Fibroblast of villous mesenchyme (primary cell): ENCODE data around the gene METTL16. TPM values are rescaled to one million over a fixed set of nuclear protein-coding genes. Genes with fewer than 3 reads are reported as not detected.
"Not testable (repeated sequence)": the region's sequence is repeated elsewhere in the genome, so short reads cannot be mapped to it uniquely, and the experiment has no call there.

ENCODE experiments used
- DNase-seq: peaks from one replicate; pipeline ENCODE4 v3.0.0-alpha.2; 2010; ENCODE audit warnings: low read depth
- H3K4me3 ChIP-seq: 2 replicates; pipeline ENCODE4 v1.5.1; 2011; ENCODE audit warnings: low read depth, mild to moderate bottlenecking, low read length
- total RNA-seq: library from RNA; depleted of rRNA; stranded (reverse); fragments of >200 nt; gene quantifications from 2 replicates; pipeline ENCODE4 v1.2.3, GENCODE V29; 2012
- TF ChIP-seq, protein P1 (sequence below): IDR thresholded peaks from 2 replicates; pipeline ENCODE4 v1.5.1; 2012; ENCODE audit warnings: low read depth, mild to moderate bottlenecking, low read length; ENCODE audit not compliant: insufficient read depth

The METTL16 gene, protein sequence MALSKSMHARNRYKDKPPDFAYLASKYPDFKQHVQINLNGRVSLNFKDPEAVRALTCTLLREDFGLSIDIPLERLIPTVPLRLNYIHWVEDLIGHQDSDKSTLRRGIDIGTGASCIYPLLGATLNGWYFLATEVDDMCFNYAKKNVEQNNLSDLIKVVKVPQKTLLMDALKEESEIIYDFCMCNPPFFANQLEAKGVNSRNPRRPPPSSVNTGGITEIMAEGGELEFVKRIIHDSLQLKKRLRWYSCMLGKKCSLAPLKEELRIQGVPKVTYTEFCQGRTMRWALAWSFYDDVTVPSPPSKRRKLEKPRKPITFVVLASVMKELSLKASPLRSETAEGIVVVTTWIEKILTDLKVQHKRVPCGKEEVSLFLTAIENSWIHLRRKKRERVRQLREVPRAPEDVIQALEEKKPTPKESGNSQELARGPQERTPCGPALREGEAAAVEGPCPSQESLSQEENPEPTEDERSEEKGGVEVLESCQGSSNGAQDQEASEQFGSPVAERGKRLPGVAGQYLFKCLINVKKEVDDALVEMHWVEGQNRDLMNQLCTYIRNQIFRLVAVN
- total RNA-seq, result 13.5 and 16.8 TPM in 2 replicates

DNA sequence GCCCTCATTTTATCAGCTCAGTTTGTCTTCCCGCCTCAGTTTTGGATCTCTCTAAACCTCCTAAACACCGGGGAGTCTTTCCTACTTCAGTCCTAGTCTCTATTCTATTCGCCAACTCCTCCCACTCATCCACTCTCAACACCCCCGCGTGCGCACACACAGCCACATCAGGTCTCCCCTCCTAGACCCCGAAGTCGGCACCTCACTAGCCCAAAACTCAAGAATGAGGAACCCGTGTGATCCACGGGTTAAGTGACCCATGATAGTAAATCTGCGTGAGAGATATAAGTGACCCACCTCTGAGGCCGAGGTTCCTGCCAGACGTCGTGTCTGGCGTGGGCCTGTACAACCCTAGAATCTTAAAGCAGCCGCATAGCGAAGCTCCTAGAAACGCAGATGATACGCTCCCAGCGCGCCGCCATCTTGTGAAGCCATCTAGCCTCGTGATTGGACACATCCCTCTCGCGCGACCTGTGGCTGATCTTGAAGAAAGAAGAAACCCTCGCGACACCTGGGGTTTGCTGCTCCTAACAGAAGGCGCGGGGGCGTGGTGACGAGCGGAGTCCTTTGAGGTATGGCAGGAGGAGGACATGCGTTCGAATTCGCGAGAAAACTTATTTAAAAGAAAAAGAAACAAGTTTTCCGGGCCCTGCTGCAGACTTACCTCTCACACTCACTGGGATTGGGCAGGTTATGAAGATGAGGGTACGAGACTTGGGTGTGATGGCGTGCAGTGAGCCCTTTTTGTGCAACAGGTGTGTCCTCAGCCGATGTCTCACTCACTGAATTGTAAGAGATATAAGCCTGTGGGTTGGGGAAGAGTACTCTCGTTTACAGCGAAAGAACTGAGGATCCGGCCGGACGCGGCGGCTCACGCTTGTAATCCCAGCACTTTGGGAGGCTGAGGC is at the start of gene METTL16:
Gene METTL16 (minus strand): TSS at position 427 of the 908 bp plus-strand sequence. CDS start 9,557 bp downstream, outside the sequence.
- peak within 1 kb of the TSS; percentile 95 for H3K4me3 ChIP-seq
- TF ChIP-seq, protein P1, sequence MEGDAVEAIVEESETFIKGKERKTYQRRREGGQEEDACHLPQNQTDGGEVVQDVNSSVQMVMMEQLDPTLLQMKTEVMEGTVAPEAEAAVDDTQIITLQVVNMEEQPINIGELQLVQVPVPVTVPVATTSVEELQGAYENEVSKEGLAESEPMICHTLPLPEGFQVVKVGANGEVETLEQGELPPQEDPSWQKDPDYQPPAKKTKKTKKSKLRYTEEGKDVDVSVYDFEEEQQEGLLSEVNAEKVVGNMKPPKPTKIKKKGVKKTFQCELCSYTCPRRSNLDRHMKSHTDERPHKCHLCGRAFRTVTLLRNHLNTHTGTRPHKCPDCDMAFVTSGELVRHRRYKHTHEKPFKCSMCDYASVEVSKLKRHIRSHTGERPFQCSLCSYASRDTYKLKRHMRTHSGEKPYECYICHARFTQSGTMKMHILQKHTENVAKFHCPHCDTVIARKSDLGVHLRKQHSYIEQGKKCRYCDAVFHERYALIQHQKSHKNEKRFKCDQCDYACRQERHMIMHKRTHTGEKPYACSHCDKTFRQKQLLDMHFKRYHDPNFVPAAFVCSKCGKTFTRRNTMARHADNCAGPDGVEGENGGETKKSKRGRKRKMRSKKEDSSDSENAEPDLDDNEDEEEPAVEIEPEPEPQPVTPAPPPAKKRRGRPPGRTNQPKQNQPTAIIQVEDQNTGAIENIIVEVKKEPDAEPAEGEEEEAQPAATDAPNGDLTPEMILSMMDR, result no peak
- peak; percentile 99 for DNase-seq

DNA sequence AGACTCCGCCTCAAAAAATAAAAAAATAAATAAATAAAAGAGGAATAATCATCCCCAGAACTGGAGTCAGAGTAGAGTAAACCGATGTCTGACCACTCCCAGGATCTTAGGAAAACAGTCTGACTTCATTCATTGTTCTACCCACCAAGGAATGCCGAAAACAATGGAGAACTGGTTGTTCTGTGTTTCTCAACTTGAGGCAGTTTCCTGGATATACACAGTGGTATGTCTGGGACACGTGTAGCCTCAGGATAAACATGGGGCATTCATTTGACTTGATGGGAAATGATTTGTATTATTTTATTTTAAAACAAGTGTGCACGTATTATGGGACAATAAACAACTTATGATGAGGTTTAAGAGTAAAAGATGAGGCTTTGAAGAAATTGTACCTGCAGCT is 49.0 kb upstream of the METTL16 start:
- TF ChIP-seq, protein P1, result no peak
- no peak overlapping the region for H3K4me3 ChIP-seq
- DNase-seq, result no peak

DNA sequence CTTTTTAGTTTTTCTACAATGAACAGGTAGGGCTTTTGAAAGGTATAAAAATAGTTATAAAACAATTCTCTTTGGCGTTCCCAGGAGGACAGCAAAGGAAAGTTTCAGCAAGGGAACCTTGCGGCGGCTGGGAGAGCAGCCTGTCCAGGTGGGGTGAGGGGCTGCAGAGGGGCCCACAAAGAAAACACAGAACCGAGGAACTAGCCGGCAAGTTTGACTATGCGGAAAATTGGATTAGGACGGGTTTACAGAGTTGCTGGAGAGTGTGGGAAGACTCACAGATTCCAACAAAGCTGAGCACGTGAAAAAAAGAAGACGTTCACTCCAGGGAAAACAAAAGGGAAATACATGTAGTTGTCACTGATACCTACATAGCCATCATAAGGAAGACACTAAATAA is 40.2 kb upstream of the METTL16 start:
- DNase-seq, result no peak
- TF ChIP-seq, protein P1, result no peak
- H3K4me3 ChIP-seq, result no peak overlapping the region

DNA sequence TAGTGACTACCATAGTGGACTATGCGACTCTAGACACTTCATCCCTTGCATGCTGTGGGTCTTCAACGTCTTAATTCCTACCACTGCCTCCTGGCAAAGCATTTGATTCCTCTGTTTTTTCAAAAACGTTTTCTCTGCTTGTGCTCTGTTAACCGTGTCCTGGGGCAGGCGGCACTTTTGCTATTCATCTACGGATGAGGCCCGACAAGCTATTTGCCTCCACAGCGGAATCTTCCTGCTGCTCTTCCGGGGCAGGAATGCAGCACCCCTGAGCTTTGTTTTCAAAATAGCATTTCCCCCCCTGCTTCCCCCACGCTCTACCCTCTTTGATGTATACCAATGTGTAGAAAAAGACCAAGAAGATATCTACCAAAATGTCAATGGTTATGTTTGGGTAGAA is 39.8 kb upstream of the METTL16 start:
- DNase-seq, result no peak
- TF ChIP-seq, protein P1, result no peak
- H3K4me3 ChIP-seq, result no peak overlapping the region

DNA sequence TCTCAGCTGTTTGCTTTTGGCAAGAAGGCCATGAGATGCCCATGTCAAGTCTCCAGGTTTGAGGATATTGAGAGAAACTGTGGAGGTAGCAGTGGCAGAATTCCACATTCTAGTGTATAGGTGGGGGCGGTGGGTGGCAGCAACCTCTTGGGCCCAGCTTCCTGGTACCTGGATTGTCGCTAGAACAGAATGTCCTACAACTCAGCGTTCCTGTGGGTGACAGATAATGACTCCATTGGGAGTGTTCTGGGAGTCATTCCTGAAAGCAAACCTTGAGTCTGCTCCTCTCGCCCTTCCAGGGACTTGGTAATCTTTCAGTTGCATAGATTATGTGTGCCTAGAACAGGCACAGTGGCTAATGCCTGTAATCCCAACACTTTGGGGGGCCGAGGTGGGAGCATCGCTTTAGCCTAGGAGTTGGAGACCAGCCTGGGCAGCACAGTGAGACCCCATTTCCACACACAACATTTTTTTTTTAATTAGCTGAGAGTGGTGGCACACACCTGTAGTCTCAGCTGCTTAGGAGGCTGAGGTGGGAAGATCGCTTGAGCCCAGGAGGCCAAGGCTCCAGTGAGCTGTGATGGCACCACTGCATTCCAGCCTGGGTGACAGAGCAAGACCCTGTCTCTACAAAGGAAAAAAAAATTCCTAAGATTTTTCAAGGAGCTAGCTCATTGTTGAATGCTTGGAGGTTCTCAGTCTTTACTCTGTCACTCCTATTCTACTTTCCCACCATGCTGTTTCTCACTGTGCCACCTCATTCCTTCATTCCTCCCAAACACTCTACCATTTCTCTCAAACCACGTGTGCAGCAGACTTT is 37.9 kb upstream of the METTL16 start:
- TF ChIP-seq, protein P1, result no peak
- no peak for DNase-seq
- no peak overlapping the region for H3K4me3 ChIP-seq

- DNase-seq, H3K4me3 ChIP-seq: not testable (repeated sequence)
Measured at GRCh38 chr17:2548026-2548425, 36.3 kb upstream of the METTL16 start.
